ENCODE results near the gene ALOX5. TPM values are rescaled to one million over a fixed set of nuclear protein-coding genes. Genes with fewer than 3 reads are reported as not detected.
A peak's percentile ranks its signal among the peaks of the same experiment; 100 is the strongest.
"Not testable (repeated sequence)": the region's sequence is repeated elsewhere in the genome, so short reads cannot be mapped to it uniquely, and the experiment has no call there.

The ALOX5 gene
- total and polyA plus RNA-seq, 8 donors, result 3.2 to 39.6 (median 9.2) TPM

GRCh38 chr10:45407542-45407941, 33.5 kb downstream of the ALOX5 start:
- H3K4me3 ChIP-seq, result no peak overlapping the region
- intact Hi-C loops (cut with DNase I; ENCODE audit: low total_unique reads), result no loop called here
- no peaks in the 10 kb centered on the region for H3K27me3 ChIP-seq
- H3K9me3 ChIP-seq, result no peaks in the 10 kb centered on the region
- DNase-seq, result no peak
- peaks cover 0 to 5% (median 2%) of the 10 kb centered on the region in 4 donors for H3K36me3 ChIP-seq
- H3K27ac ChIP-seq, result no peak overlapping the region
- peaks cover 0 to 7% (median 0%) of the 10 kb centered on the region in 4 donors for H3K4me1 ChIP-seq
- 48 to 63% (median 51%) methylated on average over 2 of the region's 2 CpGs for WGBS, 5 donors
- TF ChIP-seq POLR2A (IDR thresholded peaks at IDR 0.05), result no peak
- no peak for TF ChIP-seq POLR2AphosphoS5 (IDR thresholded peaks at IDR 0.05)
- TF ChIP-seq EP300 (IDR thresholded peaks at IDR 0.05), result no peak
- no peak for TF ChIP-seq CTCF (IDR thresholded peaks at IDR 0.05)

- peak overlapping the region in 2 of 5 donors; percentile 7 to 10 for H3K27ac ChIP-seq
- peaks cover 0 to 7% (median 0%) of the 10 kb centered on the region in 4 donors for H3K4me1 ChIP-seq
- H3K4me3 ChIP-seq, result no peak overlapping the region
- no peaks in the 10 kb centered on the region for H3K27me3 ChIP-seq
- whole genome bisulfite sequencing, 5 donors, result 38 to 62% (median 56%) methylated on average over 5 of the region's 5 CpGs
- peaks cover 0 to 6% (median 2%) of the 10 kb centered on the region in 4 donors for H3K36me3 ChIP-seq
- peak in 1 of 2 donors; percentile 44 for DNase-seq
- intact Hi-C loops (cut with DNase I; ENCODE audit: low total_unique reads), result no loop called here
- no peak for TF ChIP-seq POLR2A (IDR thresholded peaks at IDR 0.05)
- TF ChIP-seq POLR2AphosphoS5 (IDR thresholded peaks at IDR 0.05), result no peak
- TF ChIP-seq EP300 (IDR thresholded peaks at IDR 0.05), result no peak
- TF ChIP-seq CTCF (IDR thresholded peaks at IDR 0.05), result no peak
- no peaks in the 10 kb centered on the region for H3K9me3 ChIP-seq
Observed at GRCh38 chr10:45408421-45409319, 34.7 kb downstream of the ALOX5 start.

- H3K4me3 ChIP-seq; H3K4me1 ChIP-seq; DNase-seq; H3K9me3 ChIP-seq; H3K36me3 ChIP-seq; H3K27me3 ChIP-seq; intact Hi-C loops (cut with DNase I; ENCODE audit: low total_unique reads): not testable (repeated sequence)
- peak overlapping the region in 3 of 5 donors; percentile 2 to 10 (median 7) for H3K27ac ChIP-seq
Observed at GRCh38 chr10:45409347-45409746, 35.3 kb downstream of the ALOX5 start.

- Histone ChIP-seq H3K36me3 (peaks cover 0 to 6% (median 2%) of the 10 kb centered on the region in 4 donors), H3K4me1 (peaks cover 0 to 5% (median 0%) of the 10 kb centered on the region in 4 donors), H3K9me3 (no peaks in the 10 kb centered on the region), H3K4me3 (no peak overlapping the region), H3K27me3 (no peaks in the 10 kb centered on the region), H3K27ac (peak overlapping the region in 2 of 5 donors; percentile 2 to 10)
- no peak for TF ChIP-seq CTCF (IDR thresholded peaks at IDR 0.05)
- TF ChIP-seq EP300 (IDR thresholded peaks at IDR 0.05), result no peak
- no peak for TF ChIP-seq POLR2AphosphoS5 (IDR thresholded peaks at IDR 0.05)
- TF ChIP-seq POLR2A (IDR thresholded peaks at IDR 0.05), result no peak
- no peak for DNase-seq
- whole genome bisulfite sequencing, 5 donors, result 42 to 76% (median 67%) methylated on average over 1 of the region's 1 CpG
- intact Hi-C loops (cut with DNase I; ENCODE audit: low total_unique reads), result no loop called here
Observed at GRCh38 chr10:45409782-45410181, 35.8 kb downstream of the ALOX5 start.

GRCh38 chr10:45410489-45410806, 36.4 kb downstream of the ALOX5 start:
- Histone ChIP-seq H3K27ac (peak overlapping the region in 1 of 5 donors; percentile 12), H3K4me3 (no peak overlapping the region), H3K9me3 (no peaks in the 10 kb centered on the region), H3K36me3 (peaks cover 0 to 6% (median 2%) of the 10 kb centered on the region in 4 donors), H3K4me1 (no peaks in the 10 kb centered on the region), H3K27me3 (no peaks in the 10 kb centered on the region)
- TF ChIP-seq POLR2A (IDR thresholded peaks at IDR 0.05) (no peak), CTCF (IDR thresholded peaks at IDR 0.05) (no peak), EP300 (IDR thresholded peaks at IDR 0.05) (no peak), POLR2AphosphoS5 (IDR thresholded peaks at IDR 0.05) (no peak)
- WGBS, 5 donors, result 77 to 90% (median 80%) methylated on average over 2 of the region's 2 CpGs
- DNase-seq, result no peak
- intact Hi-C loops (cut with DNase I; ENCODE audit: low total_unique reads), result no loop called here
